GOT3 (cell line): ENCODE results near the gene CERT1.

Source experiments
- DNase-seq: peaks from one replicate; lab custom pipeline; 2025; ENCODE audit warnings: mixed read lengths; lab: John Stamatoyannopoulos, UW

Gene CERT1

GRCh38 chr5:75473463-75473862, 38.0 kb downstream of the CERT1 start:
- no peak for DNase-seq

DNA sequence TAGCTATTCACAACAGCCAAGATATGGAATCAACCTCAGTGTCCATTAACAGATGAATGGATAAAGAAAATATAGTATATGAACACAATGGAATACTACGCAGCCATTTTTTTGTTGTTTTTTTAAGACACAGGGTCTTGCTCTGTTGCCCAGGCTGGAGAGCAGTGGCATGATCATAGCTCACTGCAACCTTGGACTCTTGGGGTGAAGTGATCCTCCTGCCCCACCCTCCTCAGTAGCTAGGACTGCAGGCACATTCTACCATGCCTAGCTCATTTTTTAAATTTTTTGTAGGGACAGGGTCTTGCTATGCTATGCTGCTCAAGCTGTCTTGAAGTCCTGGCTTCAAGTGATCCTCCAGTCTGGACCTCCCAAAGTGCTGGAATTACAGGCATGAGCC, 38.5 kb downstream of the CERT1 start:
- no peak for DNase-seq

- no peak for DNase-seq
Measured at GRCh38 chr5:75471193-75471592, 40.2 kb downstream of the CERT1 start.

DNA sequence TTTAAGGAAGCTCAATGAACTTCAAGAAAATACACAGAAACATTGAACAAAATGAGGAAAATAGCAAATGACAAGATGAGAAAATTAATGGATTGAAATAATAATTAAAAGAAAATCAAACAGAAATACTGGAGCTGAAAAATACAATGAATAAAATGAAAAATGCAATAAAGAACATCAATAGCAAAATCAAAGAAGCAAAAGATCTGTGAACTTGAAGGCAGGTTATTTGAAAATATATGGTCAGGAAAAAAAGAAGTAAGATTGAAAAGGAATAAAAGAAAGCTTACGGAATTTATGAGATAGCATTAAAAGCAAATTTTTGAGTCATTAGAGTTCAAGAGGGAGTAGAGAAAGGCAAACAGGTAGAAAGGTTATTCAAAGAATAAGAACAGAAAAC, 42.4 kb downstream of the CERT1 start:
- DNase-seq: no peak

DNA sequence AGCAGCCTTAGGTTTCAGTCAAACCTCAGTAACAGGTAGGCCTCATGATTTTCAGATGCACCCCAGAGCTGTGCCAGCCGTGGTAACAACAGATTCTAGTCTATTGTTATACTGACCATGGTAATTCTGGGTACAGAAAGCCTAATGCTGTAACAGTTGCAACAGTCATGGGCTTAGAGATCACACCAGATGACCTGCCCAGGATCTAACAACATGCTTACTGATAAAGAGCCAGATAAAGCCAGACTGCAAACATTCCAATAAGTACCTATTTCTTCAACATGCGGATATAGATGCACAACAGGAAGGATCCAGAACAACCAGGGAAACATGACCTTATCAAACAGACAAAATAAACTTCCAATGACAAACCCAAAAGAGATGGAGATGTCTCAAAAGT, 42.8 kb downstream of the CERT1 start:
- no peak for DNase-seq

- DNase-seq: no peak
Measured at GRCh38 chr5:75466006-75466716, 45.3 kb downstream of the CERT1 start.

- no peak for DNase-seq
Measured at GRCh38 chr5:75465480-75465879, 45.9 kb downstream of the CERT1 start.

GRCh38 chr5:75463726-75464125, 47.7 kb downstream of the CERT1 start:
- no peak for DNase-seq

GRCh38 chr5:75461679-75462078, 49.8 kb downstream of the CERT1 start:
- no peak for DNase-seq

DNA sequence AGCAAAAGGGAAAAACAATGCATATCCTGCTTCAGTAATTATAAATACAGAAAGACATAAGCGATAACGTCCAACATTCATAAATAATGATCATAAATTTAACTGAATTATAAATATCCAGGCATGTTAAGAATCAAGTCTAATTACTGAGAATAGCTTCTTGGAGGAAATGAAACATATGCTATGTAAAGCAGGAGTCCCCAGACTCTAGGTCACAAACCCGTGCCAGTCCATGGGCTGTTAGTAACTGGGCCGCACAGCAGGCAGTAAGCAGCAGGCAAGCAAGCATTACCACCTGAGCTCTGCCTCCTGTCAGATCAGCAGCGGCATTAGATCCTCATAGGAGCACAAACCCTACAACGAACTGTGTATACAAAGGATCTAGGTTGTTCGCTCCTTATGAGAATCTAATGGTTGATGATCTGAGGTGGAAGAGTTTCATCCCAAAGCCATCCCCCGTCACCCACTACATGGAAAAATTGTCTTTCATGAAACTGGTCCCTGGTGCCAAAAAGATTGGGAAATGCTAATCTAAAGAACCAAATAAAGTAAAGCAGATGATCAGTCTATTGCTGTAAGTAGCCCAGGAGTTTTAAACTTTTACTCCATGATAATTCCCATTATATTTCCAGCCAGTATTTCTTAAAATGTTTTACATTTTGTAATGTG, 50.4 kb downstream of the CERT1 start:
- no peak for DNase-seq

DNA sequence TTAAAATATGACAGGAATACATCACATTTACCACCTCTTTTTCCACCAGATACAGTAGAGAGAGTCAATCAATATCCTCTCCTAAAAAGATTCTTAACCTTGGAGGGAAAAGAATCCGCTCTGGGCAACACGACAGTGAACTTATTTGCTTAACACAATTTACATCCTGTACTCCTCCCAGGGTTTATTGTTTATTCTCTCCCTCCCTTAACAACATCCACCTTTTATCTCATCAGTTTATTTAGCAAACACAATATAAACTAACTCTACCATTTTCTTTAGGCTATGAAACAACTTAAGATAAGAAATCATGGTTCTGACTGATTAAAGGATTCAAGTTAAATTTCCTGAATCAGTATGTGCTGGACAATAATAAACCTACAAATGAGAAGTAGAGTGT, 50.9 kb downstream of the CERT1 start:
- DNase-seq: no peak

GRCh38 chr5:75457691-75458090, 53.7 kb downstream of the CERT1 start:
- no peak for DNase-seq

DNA sequence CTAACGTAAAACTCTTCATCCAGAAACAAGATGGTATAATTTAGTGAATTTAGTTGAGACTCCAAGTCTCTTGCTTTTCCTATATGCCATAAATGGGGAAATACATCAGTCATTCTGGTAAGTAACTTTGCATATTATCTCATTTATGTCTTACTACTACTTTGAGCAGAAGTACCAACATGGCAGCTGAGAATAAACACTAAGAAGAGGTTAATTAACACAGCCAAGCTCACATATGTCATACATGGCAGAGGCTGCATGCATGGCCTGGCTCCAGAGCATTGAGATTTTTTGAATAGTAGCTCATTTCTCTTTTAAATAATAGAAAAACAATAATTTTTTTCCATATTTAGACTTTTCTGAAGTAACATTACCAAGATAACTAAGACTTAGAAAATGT, 54.3 kb downstream of the CERT1 start:
- no peak for DNase-seq

DNA sequence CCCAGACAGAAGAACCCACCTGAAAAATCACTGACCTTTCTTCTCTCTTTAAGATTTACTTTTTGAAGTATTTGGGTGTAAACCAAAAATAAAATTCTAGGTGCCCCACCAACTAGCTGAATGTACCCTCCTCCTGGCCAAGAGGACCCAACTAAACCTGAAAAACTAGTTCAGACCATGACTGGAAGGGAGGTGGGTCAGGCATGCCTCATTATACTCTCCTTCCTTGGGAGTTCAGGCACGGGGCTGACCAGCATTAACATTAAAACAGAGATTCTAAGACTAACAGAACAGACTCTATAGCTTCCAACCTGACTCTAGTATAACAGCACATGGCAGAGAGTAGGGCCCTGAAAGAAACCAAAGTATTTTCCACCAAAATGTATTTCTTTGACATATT, 61.4 kb downstream of the CERT1 start:
- DNase-seq: no peak

DNA sequence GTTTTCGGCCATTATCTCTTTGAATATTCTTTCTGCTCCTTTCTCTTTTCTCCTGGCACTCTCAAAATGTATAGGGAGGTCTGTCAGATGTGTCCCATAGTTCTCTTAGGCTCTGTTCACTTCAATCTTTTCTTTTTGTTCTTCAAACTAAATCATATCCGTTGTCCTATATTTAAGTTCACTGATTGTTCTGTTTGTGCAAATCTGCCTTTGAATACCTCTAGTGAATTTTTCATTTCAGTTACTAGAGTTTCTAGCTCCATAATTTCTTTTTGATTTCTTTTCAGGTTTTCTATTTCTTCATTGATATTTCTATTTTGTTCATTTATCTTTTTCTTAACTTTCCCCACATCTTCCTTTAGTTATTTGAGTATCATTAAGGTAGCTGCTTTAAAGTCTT, 65.4 kb downstream of the CERT1 start:
- DNase-seq: no peak

DNA sequence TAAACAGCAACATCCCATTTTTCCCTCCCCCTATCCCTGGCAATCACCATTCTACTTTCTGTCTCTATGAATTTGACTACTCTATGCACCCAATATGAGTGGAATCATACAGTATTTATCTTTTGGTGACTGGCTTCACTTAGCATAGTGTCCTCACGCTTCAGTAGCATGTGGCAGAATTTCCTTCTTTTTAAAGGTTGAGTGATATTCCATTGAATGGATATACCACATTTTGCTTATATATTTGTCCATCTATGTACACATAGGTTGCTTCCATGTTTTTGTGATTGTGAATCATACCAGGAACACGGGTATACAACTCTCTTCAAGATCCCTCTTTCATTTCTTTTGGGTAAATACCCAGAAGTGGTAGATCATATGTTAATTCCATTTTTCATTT, 69.9 kb downstream of the CERT1 start:
- no peak for DNase-seq

DNA sequence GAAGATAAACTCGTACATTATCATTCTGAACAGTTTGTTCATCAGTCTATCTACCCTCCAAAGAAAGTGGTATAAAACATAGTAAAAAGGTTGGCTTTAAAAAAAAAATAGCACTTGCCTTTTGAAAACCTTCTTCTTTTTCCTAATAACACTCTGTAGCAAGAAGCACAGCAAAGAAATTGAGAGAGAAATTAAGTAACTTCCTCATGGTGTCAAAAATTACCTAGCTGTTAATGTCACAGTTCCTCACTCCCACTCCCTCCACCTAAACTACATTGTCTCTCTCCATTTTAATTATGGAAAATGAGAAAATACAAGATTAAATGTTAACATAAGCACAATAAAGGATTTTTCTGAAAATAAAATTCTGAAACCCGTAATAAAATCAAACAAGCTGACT, 72.2 kb downstream of the CERT1 start:
- DNase-seq: no peak

DNA sequence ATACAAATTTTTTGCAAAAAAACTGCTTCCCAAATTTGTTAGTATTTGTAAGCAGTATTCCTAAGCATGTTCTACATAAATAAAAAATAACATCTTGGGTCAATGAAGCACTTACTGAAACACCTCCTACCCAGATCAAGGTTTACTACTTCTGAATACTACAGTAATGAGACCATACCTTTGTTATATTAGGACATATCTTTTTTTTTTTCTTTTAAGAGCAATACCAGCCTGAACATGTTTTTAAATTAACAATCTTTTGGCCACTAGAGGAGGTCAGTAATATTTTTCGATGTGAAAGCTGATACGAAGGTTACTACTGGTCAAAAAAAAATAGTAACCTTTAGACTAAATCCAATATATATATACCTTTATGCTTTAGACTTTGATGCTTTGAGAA, 72.7 kb downstream of the CERT1 start:
- no peak for DNase-seq

DNA sequence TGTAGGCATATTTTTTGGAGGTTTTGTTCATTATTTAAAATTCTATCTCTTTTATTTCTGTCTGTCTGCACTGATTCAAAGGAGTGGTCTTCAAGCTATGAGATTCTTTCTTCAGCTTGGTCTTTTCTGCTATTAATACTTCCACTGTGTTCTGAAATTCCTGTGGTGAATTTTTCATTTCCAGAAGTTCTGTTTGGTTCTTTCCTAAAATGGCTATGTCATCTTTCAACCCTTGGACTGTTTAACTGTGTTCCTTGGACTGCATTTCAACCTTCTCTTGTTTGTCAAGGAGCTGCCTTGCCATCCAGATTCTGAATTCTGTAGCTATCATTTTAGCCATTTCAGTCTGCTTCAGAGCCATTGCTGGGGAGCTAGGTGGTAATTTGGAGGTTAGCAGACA, 76.3 kb downstream of the CERT1 start:
- DNase-seq: no peak

DNA sequence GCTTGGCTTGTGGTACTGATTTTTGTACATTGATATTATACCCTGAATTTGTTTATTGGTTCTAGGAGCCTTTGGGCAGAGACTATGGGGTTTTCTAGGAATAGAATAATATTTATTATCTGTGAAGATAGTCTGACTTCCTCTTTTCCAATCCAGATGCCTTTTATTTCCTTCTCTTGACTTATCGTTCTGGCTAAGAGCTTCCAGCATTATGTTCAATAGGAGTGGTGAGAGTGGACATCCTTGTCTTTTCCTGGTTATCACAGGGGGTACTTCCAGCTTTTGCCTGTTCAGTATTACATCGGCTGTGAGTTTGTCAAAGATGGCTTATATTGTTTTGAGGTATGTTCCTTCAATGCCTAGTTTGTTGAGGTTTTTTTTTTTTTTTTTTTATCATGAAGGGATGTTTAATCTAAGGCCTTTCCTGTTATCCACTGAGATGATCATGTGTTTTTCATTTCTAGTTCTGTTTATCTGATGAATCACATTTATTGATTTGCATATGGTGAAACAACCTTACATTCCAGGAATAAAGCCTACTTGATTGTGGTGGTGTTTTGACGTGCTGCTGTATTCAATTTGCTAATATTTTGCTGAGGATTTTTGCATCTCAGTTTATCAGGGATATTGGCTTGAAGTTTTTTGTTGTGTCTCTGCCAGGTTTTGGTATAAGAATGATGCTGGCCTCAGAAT, 77.5 kb downstream of the CERT1 start:
- DNase-seq: no peak

- no peak for DNase-seq
Measured at GRCh38 chr5:75414241-75414640, 97.2 kb downstream of the CERT1 start.

DNA sequence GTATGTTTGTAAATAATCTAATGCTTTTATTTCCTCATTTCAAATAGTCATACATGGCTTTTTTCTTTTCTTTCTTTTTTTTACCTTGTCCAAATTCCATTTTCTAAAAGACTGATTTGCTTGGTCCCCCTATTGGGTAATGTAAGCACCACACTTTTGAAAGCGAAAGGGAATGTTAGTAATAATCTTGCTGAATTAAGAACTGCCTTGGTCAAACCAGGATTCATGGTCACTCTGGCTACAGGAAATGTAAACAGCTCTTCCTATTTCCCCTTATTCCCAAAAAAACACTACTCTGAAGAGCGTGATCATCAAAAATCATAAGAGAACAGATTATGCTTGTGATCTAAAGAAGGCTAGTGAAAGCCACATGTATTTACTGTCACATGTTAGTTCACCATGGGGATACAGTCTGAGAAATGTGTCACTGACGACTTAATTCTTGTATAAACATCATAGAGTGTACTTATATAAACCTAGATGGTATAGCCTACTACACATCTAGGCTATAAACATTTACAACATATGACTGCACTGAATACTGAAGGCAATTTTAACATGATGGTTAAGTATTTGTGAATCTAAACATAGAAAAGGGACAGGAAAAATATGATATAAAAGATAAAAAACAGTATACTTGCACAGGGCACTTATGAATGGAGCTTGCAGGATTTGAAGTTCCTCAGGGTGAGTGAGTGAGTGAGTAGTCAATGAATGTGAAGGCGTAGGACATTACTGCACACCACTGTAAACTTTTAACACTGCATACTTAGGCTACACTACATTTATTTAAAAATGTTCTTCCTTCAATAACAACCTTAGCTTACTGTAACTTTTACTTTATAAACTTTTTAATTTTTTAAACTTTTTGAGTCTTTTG, 99.1 kb downstream of the CERT1 start:
- DNase-seq: no peak
